ENCODE measurements around the gene GALNT9. TPM values are rescaled to one million over a fixed set of nuclear protein-coding genes. Genes with fewer than 3 reads are reported as not detected.
A peak's percentile ranks its signal among the peaks of the same experiment; 100 is the strongest.

Gene GALNT9
- total and polyA plus RNA-seq, 10 donors, result 0.20 to 2.4 (median 0.84) TPM

DNA sequence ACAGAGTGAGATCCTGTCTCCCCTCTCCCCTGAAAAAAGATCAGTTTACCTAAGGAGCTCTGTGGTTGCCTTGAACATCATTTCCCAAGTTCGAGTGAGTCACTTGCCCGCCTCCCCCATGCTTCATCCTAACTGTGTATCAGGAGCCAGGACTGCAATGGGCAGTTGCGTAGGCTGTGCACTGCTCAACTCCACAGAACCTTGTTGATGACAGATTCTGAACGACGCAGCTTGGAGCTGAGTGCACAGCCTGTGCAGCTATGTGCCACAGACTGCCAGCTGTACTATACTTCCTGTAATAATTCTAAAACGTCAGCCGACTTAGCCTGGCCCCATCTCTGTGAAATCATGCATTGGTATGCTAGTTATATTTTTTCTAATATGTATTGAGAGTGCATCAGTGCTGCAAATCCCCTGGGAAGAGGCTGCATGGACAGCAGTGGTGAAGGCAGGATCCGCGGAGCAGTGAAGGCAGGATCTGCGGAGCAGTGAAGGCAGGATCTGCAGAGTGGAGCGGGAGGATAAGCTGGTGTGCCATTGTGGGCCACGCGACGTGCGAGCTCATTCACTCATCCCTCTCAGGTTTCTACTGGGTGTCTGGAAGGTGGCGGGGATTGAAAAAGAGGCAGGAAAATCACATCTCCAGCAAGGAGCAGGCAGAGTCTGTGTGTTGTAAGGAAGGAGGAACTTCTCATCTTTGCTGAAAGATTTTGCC, 80.8 kb downstream of the GALNT9 start:
- H3K4me3 ChIP-seq, result no peak overlapping the region
- no peak overlapping the region for H3K27ac ChIP-seq
- TF ChIP-seq POLR2A (IDR thresholded peaks at IDR 0.05) (no peak), POLR2AphosphoS5 (IDR thresholded peaks at IDR 0.05) (no peak)
- TF ChIP-seq, protein P1, sequence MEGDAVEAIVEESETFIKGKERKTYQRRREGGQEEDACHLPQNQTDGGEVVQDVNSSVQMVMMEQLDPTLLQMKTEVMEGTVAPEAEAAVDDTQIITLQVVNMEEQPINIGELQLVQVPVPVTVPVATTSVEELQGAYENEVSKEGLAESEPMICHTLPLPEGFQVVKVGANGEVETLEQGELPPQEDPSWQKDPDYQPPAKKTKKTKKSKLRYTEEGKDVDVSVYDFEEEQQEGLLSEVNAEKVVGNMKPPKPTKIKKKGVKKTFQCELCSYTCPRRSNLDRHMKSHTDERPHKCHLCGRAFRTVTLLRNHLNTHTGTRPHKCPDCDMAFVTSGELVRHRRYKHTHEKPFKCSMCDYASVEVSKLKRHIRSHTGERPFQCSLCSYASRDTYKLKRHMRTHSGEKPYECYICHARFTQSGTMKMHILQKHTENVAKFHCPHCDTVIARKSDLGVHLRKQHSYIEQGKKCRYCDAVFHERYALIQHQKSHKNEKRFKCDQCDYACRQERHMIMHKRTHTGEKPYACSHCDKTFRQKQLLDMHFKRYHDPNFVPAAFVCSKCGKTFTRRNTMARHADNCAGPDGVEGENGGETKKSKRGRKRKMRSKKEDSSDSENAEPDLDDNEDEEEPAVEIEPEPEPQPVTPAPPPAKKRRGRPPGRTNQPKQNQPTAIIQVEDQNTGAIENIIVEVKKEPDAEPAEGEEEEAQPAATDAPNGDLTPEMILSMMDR (IDR thresholded peaks at IDR 0.05 in 8 of 11, conservative IDR thresholded peaks at IDR 0.05 in 3 of 11), result no peak
- H3K4me1 ChIP-seq, result no peaks in the 10 kb centered on the region
- no peaks in the 10 kb centered on the region for H3K9me3 ChIP-seq
- intact Hi-C loops (cut with DNase I; ENCODE audit: low total_unique reads), result no loop called here
- WGBS, 5 donors, result 55 to 65% (median 61%) methylated on average over 16 of the region's 16 CpGs
- H3K36me3 ChIP-seq, result no peaks in the 10 kb centered on the region
- no peaks in the 10 kb centered on the region for H3K27me3 ChIP-seq (replicated peaks in 1 of 7)
- peak; percentile 50 for DNase-seq

DNA sequence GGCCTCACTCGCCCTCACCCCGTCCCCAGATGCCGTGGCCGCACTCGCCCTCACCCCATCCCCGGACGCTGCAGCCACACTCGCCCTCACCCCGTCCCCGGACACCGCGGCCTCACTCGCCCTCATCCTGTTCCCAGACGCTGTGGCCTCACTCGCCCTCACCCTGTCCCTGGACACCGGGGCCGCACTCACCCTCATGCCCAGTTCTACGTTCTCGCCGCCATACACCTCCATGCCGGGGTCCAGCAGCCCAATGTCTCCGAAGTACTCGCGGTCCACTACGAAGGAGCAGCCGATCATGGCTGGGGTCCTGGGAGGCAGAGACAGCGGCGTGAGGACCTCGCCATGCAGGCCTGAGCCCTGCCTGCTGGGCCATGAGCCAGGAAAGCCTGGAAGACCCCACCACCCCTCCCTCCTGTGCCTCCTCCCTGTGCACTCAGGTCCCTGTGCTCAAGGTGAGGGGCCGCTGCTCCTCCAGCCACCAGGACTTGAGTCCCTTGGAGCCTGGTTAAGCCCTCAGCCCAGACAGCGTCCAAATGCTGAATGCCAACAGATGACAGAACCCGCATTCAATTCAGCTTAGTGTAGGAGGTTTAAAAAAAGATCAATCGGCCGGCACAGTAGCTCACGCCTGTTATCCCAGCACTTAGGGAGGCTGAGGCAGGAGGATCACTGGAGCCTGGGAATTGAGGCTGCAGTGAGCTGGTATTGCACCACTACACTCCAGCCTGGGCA, 81.5 kb downstream of the GALNT9 start:
- intact Hi-C loops (cut with DNase I; ENCODE audit: low total_unique reads), result no loop called here
- Histone ChIP-seq H3K4me1 (no peaks in the 10 kb centered on the region), H3K27ac (no peak overlapping the region), H3K36me3 (no peaks in the 10 kb centered on the region), H3K4me3 (no peak overlapping the region), H3K27me3 (replicated peaks in 1 of 7) (no peaks in the 10 kb centered on the region), H3K9me3 (no peaks in the 10 kb centered on the region)
- peak; percentile 70 for DNase-seq
- 89 to 97% (median 93%) methylated on average over 29 to 35 of the region's 35 CpGs for WGBS, 5 donors
- no peak for TF ChIP-seq POLR2A (IDR thresholded peaks at IDR 0.05)

DNA sequence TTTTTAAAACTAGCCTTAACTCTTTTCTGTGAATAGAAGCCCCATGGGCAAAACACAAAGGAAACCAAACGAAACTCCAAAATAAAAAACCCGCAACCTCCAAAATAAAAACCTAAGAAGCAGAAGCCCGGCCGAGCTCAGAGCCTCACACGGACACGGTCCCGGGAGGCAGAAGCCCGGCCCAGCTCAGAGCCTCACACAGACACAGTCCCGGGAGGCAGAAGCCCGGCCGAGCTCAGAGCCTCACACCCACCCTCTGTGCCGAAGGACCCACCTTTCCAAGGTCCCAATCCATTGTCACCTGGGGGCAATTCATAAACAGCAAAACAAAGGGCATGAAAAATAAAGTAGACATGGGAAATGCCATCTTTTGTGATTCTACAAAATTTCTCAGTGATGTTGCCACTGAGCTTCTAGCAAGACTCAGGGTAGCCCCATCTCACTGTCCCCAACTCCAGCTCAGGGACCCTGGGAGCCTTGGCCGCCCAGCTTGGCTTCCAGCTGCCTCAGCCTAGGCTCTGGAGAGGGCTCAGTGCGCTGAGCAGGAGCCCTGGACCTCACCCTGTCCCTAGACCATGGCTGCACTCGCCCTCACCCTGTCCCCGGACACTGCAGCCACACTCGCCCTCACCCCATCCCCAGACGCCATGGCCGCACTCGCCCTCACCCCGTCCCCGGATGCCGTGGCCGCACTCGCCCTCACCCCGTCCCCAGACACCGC, 82.2 kb downstream of the GALNT9 start:
- peak; percentile 55 for DNase-seq
- Histone ChIP-seq H3K27ac (no peak overlapping the region), H3K36me3 (no peaks in the 10 kb centered on the region), H3K4me1 (no peaks in the 10 kb centered on the region), H3K9me3 (no peaks in the 10 kb centered on the region), H3K4me3 (no peak overlapping the region), H3K27me3 (replicated peaks in 1 of 7) (no peaks in the 10 kb centered on the region)
- WGBS, 5 donors, result 78 to 95% (median 88%) methylated on average over 26 to 27 of the region's 27 CpGs
- intact Hi-C loops (cut with DNase I; ENCODE audit: low total_unique reads), result no loop called here
- TF ChIP-seq, protein P1 (IDR thresholded peaks at IDR 0.05 in 8 of 11, conservative IDR thresholded peaks at IDR 0.05 in 3 of 11), result no peak
- no peak for TF ChIP-seq POLR2A (IDR thresholded peaks at IDR 0.05)
- no peak for TF ChIP-seq POLR2AphosphoS5 (IDR thresholded peaks at IDR 0.05)

DNA sequence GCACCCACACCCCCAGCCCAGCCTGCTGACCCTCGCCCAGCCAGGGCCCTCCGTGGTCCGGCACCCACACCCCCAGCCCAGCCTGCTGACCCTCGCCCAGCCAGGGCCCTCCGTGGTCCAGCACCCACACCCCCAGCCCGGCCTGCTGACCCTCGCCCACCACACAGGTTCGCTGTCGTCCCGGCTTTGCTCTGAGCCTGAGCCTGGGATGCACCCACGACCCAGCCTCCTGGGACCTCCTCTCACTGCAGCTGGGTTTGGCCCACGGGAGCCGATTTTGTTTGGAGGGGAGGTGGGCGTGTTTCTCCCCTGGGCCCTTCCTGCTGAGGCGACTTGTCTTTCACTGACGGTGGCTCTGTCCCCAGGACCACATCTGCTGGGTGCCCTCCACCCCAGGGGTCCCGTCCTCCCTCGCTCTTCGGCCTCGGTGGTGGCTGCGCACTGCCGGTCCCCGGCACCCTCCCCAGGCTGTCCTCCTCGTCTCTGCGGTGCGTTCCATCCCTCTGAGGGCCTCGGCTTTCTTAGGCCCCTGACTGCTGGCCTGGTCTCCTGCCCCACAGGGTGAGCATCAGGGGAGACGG, 83.8 kb downstream of the GALNT9 start:
- Histone ChIP-seq H3K9me3 (no peaks in the 10 kb centered on the region), H3K27me3 (replicated peaks in 1 of 7) (no peaks in the 10 kb centered on the region), H3K27ac (no peak overlapping the region), H3K4me3 (no peak overlapping the region), H3K4me1 (no peaks in the 10 kb centered on the region), H3K36me3 (no peaks in the 10 kb centered on the region)
- WGBS, 5 donors, result 85 to 93% (median 87%) methylated on average over 16 to 28 of the region's 28 CpGs
- TF ChIP-seq, protein P1 (IDR thresholded peaks at IDR 0.05 in 8 of 11, conservative IDR thresholded peaks at IDR 0.05 in 3 of 11), result no peak
- TF ChIP-seq POLR2AphosphoS5 (IDR thresholded peaks at IDR 0.05) (no peak), POLR2A (IDR thresholded peaks at IDR 0.05) (no peak)
- DNase-seq, result peak; percentile 70
- intact Hi-C loops (cut with DNase I; ENCODE audit: low total_unique reads), result no loop called here
